Inflammatory macrophage treated with lipopolysaccharide for 1 hour (primary cell): ENCODE results near the gene IRF9.
"Not testable (repeated sequence)": the region's sequence is repeated elsewhere in the genome, so short reads cannot be mapped to it uniquely, and the experiment has no call there.

Source experiments
- DNase-seq, 2 donors: peaks; one replicate each; pipeline ENCODE4 v3.0.0-alpha.2; 2020 to 2022

IRF9 gene

GRCh38 chr14:24195186-24196070 is 34.4 kb downstream of the IRF9 start, which contains the start of gene TM9SF1:
Gene TM9SF1 (minus strand): TSS chr14:24195441. CDS start chr14:24195019, 422 bp downstream.
- peak; percentile 75 to 76 for DNase-seq

GRCh38 chr14:24196071-24197055 is 35.3 kb downstream of the IRF9 start:
- DNase-seq, result peak; percentile 21 to 26

- DNase-seq, result no peak
Observed at GRCh38 chr14:24197056-24197450, 36.0 kb downstream of the IRF9 start.

GRCh38 chr14:24198814-24199524 is 37.9 kb downstream of the IRF9 start:
- no peak for DNase-seq

GRCh38 chr14:24202538-24202937 is 41.5 kb downstream of the IRF9 start:
- DNase-seq, result not testable (repeated sequence)

GRCh38 chr14:24203249-24203886 is 42.3 kb downstream of the IRF9 start:
- DNase-seq, result not testable (repeated sequence)

- DNase-seq, result no peak
Observed at GRCh38 chr14:24204163-24205146, 43.4 kb downstream of the IRF9 start.

- DNase-seq, result no peak
Observed at GRCh38 chr14:24206260-24207103, 45.4 kb downstream of the IRF9 start.

- DNase-seq, result no peak
Observed at GRCh38 chr14:24207104-24207551, 46.1 kb downstream of the IRF9 start.

GRCh38 chr14:24207625-24208024 is 46.6 kb downstream of the IRF9 start:
- DNase-seq, result no peak

GRCh38 chr14:24211311-24211710 is 50.2 kb downstream of the IRF9 start:
- no peak for DNase-seq

- peak; percentile 96 to 98 for DNase-seq
Observed at GRCh38 chr14:24212924-24213865, 52.1 kb downstream of the IRF9 start, which contains the start of gene CHMP4A. Gene CHMP4A (minus strand): TSS chr14:24213488. CDS start chr14:24213439, 49 bp downstream.

- no peak for DNase-seq
Observed at GRCh38 chr14:24213866-24214662, 53.0 kb downstream of the IRF9 start.

GRCh38 chr14:24215495-24216344 is 54.7 kb downstream of the IRF9 start, which contains the start of gene MDP1:
Gene MDP1 (minus strand): TSS chr14:24216066. CDS start chr14:24215955, 111 bp downstream.
- DNase-seq, result peak; percentile 84 to 92
